WTC11 (cell line): ENCODE data around the gene WFDC2. TPM values are rescaled to one million over a fixed set of nuclear protein-coding genes. Genes with fewer than 3 reads are reported as not detected.

Experiments used
- ATAC-seq: fragments of 200-7000 bp; cut with Tn5 transposase; 2 replicates; pipeline ENCODE4 v1.10.0; 2021; ENCODE audit warnings: mild to moderate bottlenecking, moderate library complexity
- CTCF ChIA-PET: fragments of 300-600 bp; sonication (Branson Sonifier 250); formaldehyde crosslinking; loops from one replicate; lab custom pipeline; 2021; ENCODE audit warnings: antibody characterized with exemption; lab: Charles Lee
- POLR2A ChIA-PET: fragments of 350-600 bp; sonication (Branson Sonifier 250); formaldehyde crosslinking; loops from one replicate; lab custom pipeline; 2021; ENCODE audit warnings: antibody characterized with exemption; lab: Charles Lee
- DNase-seq: peaks from one replicate; pipeline ENCODE4 v3.0.0; 2021; ENCODE audit warnings: low spot score
- H3K27ac Mint-ChIP-seq: 2 replicates; pipeline ENCODE4 v1.8.0; 2021; ENCODE audit warnings: mixed read lengths
- H3K27me3 Mint-ChIP-seq: 2 replicates; pipeline ENCODE4 v1.8.0; 2021; ENCODE audit warnings: low read depth, mild to moderate bottlenecking, moderate library complexity, mixed read lengths
- H3K36me3 Mint-ChIP-seq: 2 replicates; pipeline ENCODE4 v1.8.0; 2021; ENCODE audit warnings: mixed read lengths
- H3K4me1 Mint-ChIP-seq: 2 replicates; pipeline ENCODE4 v1.8.0; 2022; ENCODE audit warnings: mixed read lengths
- H3K4me3 Mint-ChIP-seq: 2 replicates; pipeline ENCODE4 v1.8.0; 2021; ENCODE audit warnings: mild to moderate bottlenecking, moderate library complexity, mixed read lengths
- H3K9me3 Mint-ChIP-seq: 2 replicates; pipeline ENCODE4 v1.8.0; 2021; ENCODE audit warnings: mixed read lengths
- ATF1 ChIP-seq: sonication (generic); formaldehyde crosslinking; IDR thresholded peaks from 2 replicates; pipeline ENCODE4 v1.8.1; 2023; ENCODE audit warnings: mild to moderate bottlenecking, moderate library complexity, missing genetic modification reagents
- CBFB ChIP-seq: sonication (generic); formaldehyde crosslinking; IDR thresholded peaks from 2 replicates; pipeline ENCODE4 v1.8.1; 2022; ENCODE audit warnings: mild to moderate bottlenecking, low read depth, missing genetic modification reagents
- FOXJ3 ChIP-seq: sonication (generic); formaldehyde crosslinking; IDR thresholded peaks from 2 replicates; pipeline ENCODE4 v1.9.0; 2021; ENCODE audit warnings: missing genetic modification reagents, mild to moderate bottlenecking, borderline replicate concordance
- GRHL2 ChIP-seq: fragments of 250-450 bp; sonication (Bioruptor Pico); IDR thresholded peaks from 2 replicates; pipeline ENCODE4 v1.8.0; 2022; ENCODE audit warnings: mild to moderate bottlenecking, moderate library complexity; ENCODE audit not compliant: insufficient replicate concordance, severe bottlenecking
- HMGA2 ChIP-seq: fragments of 250-450 bp; sonication (Bioruptor Pico); IDR thresholded peaks from 2 replicates; pipeline ENCODE4 v1.4.0; 2021; ENCODE audit warnings: mild to moderate bottlenecking, moderate library complexity
- JUN ChIP-seq: sonication (generic); formaldehyde crosslinking; IDR thresholded peaks from 2 replicates; pipeline ENCODE4 v1.8.0; 2023; ENCODE audit warnings: mild to moderate bottlenecking, missing genetic modification reagents
- MXD4 ChIP-seq: fragments of 250-450 bp; sonication (Bioruptor Pico); IDR thresholded peaks from 2 replicates; pipeline ENCODE4 v1.8.0; 2021; ENCODE audit warnings: mild to moderate bottlenecking, moderate library complexity, borderline replicate concordance
- MYBL2 ChIP-seq: sonication (generic); formaldehyde crosslinking; IDR thresholded peaks from 2 replicates; pipeline ENCODE4 v1.8.1; 2023; ENCODE audit warnings: mild to moderate bottlenecking, moderate library complexity, missing genetic modification reagents
- SOX15 ChIP-seq: fragments of 250-450 bp; sonication (Bioruptor Pico); IDR thresholded peaks from 2 replicates; pipeline ENCODE4 v1.9.0; 2021; ENCODE audit warnings: mild to moderate bottlenecking
- ZNF138 ChIP-seq: sonication (generic); formaldehyde crosslinking; conservative IDR thresholded peaks from 2 replicates; pipeline ENCODE4 v1.8.1; 2022; ENCODE audit warnings: mild to moderate bottlenecking, moderate library complexity, missing genetic modification reagents
- ZNF219 ChIP-seq: sonication (generic); formaldehyde crosslinking; IDR thresholded peaks from 2 replicates; pipeline ENCODE4 v1.8.0; 2023; ENCODE audit warnings: missing genetic modification reagents, mild to moderate bottlenecking, borderline replicate concordance
- ZNF232 ChIP-seq: sonication (generic); formaldehyde crosslinking; IDR thresholded peaks from 2 replicates; pipeline ENCODE4 v1.8.0; 2022; ENCODE audit warnings: mild to moderate bottlenecking, missing genetic modification reagents
- ZNF671 ChIP-seq: fragments of 250-450 bp; sonication (Bioruptor Pico); IDR thresholded peaks from 2 replicates; pipeline ENCODE4 v1.8.0; 2021; ENCODE audit warnings: mild to moderate bottlenecking
- total RNA-seq: library from RNA; stranded (reverse); gene quantifications from 3 replicates; pipeline ENCODE4 v1.2.3, GENCODE V29; 2021
- TF ChIP-seq, protein P1 (sequence below): sonication (generic); formaldehyde crosslinking; IDR thresholded peaks from 2 replicates; pipeline ENCODE4 v1.8.1; 2023; ENCODE audit warnings: mild to moderate bottlenecking, missing genetic modification reagents, borderline replicate concordance
- TF ChIP-seq, protein P2 (sequence below): fragments of 200-600 bp; IDR thresholded peaks from 2 replicates; pipeline ENCODE4 v1.8.0; 2022; ENCODE audit warnings: antibody characterized with exemption
- TF ChIP-seq, protein P3 (sequence below): sonication (generic); formaldehyde crosslinking; IDR thresholded peaks from 2 replicates; pipeline ENCODE4 v1.8.0; 2022; ENCODE audit warnings: mild to moderate bottlenecking, missing genetic modification reagents
- TF ChIP-seq, protein P4 (sequence below): fragments of 250-450 bp; sonication (Bioruptor Pico); IDR thresholded peaks from 2 replicates; pipeline ENCODE4 v1.9.0; 2021; ENCODE audit warnings: moderate library complexity, mild to moderate bottlenecking, inconsistent platforms, borderline replicate concordance
- TF ChIP-seq, protein P5 (sequence below): sonication (generic); formaldehyde crosslinking; IDR thresholded peaks from 2 replicates; pipeline ENCODE4 v1.8.1; 2023; ENCODE audit warnings: mild to moderate bottlenecking, missing genetic modification reagents, moderate library complexity
- TF ChIP-seq, protein P6 (sequence below): fragments of 250-450 bp; sonication (Bioruptor Pico); IDR thresholded peaks from 2 replicates; pipeline ENCODE4 v1.8.0; 2021; ENCODE audit warnings: mild to moderate bottlenecking

Gene WFDC2
- total RNA-seq, 1 experiment from 2014 or later, result 76.4 TPM

DNA sequence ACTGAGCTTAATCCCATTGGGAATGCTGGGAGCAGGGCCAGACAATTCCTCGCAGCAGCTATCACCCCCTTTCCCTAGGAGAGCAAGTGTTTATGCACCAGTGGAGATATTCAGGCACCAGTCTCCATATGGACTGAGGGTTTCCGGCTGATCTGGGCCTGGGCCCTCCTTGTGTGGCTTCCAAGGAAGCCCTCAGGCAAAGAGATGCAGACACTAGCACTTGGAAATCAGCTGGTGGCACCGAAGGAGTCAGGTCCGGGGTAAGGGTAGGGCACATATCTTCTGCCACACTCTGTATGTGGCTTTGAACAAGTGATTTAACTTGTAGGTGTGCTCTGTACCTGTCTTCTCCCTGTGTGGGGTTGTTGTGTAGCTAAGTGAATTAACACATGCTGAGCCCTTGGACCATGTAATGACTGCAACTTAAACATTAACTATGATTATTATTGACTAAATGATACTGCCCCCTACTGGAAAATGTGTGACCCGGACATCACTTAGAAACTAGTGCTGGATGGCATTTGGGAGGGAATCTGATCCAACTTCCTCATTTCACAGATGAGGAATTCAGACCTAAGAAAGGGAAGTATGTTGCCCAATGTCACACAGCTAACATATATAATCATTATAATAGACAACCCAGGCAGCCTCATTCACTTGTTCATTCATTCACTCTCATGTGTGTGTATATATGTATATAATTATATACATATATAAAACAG lies 19.3 kb upstream of the WFDC2 start:
- Mint-ChIP-seq H3K4me3 (no peak overlapping the region), H3K4me1 (peaks cover 3% of the 10 kb centered on the region; the same call in 1 of the 2 replicates), H3K9me3 (no peaks in the 10 kb centered on the region), H3K36me3 (no peaks in the 10 kb centered on the region), H3K27me3 (peaks cover 3% of the 10 kb centered on the region; the same call in 1 of the 2 replicates), H3K27ac (no peak overlapping the region)
- TF ChIP-seq, protein P1, sequence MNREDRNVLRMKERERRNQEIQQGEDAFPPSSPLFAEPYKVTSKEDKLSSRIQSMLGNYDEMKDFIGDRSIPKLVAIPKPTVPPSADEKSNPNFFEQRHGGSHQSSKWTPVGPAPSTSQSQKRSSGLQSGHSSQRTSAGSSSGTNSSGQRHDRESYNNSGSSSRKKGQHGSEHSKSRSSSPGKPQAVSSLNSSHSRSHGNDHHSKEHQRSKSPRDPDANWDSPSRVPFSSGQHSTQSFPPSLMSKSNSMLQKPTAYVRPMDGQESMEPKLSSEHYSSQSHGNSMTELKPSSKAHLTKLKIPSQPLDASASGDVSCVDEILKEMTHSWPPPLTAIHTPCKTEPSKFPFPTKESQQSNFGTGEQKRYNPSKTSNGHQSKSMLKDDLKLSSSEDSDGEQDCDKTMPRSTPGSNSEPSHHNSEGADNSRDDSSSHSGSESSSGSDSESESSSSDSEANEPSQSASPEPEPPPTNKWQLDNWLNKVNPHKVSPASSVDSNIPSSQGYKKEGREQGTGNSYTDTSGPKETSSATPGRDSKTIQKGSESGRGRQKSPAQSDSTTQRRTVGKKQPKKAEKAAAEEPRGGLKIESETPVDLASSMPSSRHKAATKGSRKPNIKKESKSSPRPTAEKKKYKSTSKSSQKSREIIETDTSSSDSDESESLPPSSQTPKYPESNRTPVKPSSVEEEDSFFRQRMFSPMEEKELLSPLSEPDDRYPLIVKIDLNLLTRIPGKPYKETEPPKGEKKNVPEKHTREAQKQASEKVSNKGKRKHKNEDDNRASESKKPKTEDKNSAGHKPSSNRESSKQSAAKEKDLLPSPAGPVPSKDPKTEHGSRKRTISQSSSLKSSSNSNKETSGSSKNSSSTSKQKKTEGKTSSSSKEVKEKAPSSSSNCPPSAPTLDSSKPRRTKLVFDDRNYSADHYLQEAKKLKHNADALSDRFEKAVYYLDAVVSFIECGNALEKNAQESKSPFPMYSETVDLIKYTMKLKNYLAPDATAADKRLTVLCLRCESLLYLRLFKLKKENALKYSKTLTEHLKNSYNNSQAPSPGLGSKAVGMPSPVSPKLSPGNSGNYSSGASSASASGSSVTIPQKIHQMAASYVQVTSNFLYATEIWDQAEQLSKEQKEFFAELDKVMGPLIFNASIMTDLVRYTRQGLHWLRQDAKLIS, result no peak
- TF ChIP-seq, protein P2, sequence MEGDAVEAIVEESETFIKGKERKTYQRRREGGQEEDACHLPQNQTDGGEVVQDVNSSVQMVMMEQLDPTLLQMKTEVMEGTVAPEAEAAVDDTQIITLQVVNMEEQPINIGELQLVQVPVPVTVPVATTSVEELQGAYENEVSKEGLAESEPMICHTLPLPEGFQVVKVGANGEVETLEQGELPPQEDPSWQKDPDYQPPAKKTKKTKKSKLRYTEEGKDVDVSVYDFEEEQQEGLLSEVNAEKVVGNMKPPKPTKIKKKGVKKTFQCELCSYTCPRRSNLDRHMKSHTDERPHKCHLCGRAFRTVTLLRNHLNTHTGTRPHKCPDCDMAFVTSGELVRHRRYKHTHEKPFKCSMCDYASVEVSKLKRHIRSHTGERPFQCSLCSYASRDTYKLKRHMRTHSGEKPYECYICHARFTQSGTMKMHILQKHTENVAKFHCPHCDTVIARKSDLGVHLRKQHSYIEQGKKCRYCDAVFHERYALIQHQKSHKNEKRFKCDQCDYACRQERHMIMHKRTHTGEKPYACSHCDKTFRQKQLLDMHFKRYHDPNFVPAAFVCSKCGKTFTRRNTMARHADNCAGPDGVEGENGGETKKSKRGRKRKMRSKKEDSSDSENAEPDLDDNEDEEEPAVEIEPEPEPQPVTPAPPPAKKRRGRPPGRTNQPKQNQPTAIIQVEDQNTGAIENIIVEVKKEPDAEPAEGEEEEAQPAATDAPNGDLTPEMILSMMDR, result peak; percentile 70
- peak; percentile 43; the same call in 1 of the 2 replicates for TF ChIP-seq HMGA2 (CRISPR knock-in tag)
- ATAC-seq (peak; percentile 59), DNase-seq (no peak)
- ChIA-PET CTCF (interaction anchor here (0.7 to 8.1 kb wide), 33 partner anchors 8 to 321 kb away, joined by 3 to 67 read pairs (median 5); partner anchors contain the start of genes MATN4, PIGT, SYS1 and WFDC2), POLR2A (interaction anchor here (0.7 kb wide), 1 partner anchor 13 kb away, joined by 3 read pairs; no protein-coding TSS in a partner anchor)

DNA sequence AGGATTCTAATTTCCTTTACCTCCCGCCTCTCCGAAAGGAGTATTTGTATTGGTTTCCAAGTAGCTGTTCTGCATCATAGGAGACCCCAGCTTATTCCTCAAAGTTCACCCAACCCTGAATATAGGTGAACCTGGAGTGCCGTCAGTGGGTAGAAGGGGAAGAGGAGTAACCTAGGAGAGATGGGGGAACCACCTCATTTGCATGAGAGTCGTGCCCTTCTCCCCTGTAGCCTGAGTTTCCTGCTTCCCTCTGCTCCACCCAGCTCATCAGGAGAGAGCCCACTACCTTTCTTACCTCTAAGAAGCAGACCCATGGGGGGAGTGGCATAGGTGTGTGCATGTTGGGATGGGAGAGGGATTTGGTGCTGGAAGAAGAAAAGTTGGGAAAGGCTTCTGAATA lies 17.3 kb upstream of the WFDC2 start:
- H3K4me1 Mint-ChIP-seq, result peaks cover 3% of the 10 kb centered on the region; the same call in 1 of the 2 replicates
- DNase-seq (no peak), ATAC-seq (peak; percentile 34)
- POLR2A ChIA-PET, result interaction anchor here (1.4 kb wide), 1 partner anchor 51 kb away, joined by 4 read pairs; no protein-coding TSS in a partner anchor
- TF ChIP-seq ZNF138 (CRISPR knock-in tag), result no peak
- TF ChIP-seq, protein P3, sequence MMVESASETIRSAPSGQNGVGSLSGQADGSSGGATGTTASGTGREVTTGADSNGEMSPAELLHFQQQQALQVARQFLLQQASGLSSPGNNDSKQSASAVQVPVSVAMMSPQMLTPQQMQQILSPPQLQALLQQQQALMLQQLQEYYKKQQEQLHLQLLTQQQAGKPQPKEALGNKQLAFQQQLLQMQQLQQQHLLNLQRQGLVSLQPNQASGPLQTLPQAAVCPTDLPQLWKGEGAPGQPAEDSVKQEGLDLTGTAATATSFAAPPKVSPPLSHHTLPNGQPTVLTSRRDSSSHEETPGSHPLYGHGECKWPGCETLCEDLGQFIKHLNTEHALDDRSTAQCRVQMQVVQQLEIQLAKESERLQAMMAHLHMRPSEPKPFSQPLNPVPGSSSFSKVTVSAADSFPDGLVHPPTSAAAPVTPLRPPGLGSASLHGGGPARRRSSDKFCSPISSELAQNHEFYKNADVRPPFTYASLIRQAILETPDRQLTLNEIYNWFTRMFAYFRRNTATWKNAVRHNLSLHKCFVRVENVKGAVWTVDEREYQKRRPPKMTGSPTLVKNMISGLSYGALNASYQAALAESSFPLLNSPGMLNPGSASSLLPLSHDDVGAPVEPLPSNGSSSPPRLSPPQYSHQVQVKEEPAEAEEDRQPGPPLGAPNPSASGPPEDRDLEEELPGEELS (CRISPR knock-in tag), result no peak
- no peak for TF ChIP-seq FOXJ3 (CRISPR knock-in tag)
- no peak for TF ChIP-seq JUN (CRISPR knock-in tag)
- no peak for TF ChIP-seq ATF1 (CRISPR knock-in tag)
- no peak for TF ChIP-seq ZNF232 (CRISPR knock-in tag)
- TF ChIP-seq, protein P4, sequence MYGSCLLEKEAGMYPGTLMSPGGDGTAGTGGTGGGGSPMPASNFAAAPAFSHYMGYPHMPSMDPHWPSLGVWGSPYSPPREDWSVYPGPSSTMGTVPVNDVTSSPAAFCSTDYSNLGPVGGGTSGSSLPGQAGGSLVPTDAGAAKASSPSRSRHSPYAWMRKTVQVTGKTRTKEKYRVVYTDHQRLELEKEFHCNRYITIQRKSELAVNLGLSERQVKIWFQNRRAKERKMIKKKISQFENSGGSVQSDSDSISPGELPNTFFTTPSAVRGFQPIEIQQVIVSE (CRISPR knock-in tag), result no peak
- TF ChIP-seq CBFB (CRISPR knock-in tag), result no peak
- TF ChIP-seq, protein P5, sequence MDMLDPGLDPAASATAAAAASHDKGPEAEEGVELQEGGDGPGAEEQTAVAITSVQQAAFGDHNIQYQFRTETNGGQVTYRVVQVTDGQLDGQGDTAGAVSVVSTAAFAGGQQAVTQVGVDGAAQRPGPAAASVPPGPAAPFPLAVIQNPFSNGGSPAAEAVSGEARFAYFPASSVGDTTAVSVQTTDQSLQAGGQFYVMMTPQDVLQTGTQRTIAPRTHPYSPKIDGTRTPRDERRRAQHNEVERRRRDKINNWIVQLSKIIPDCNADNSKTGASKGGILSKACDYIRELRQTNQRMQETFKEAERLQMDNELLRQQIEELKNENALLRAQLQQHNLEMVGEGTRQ, result no peak
- TF ChIP-seq GRHL2 (CRISPR knock-in tag), result no peak
- TF ChIP-seq, protein P6, sequence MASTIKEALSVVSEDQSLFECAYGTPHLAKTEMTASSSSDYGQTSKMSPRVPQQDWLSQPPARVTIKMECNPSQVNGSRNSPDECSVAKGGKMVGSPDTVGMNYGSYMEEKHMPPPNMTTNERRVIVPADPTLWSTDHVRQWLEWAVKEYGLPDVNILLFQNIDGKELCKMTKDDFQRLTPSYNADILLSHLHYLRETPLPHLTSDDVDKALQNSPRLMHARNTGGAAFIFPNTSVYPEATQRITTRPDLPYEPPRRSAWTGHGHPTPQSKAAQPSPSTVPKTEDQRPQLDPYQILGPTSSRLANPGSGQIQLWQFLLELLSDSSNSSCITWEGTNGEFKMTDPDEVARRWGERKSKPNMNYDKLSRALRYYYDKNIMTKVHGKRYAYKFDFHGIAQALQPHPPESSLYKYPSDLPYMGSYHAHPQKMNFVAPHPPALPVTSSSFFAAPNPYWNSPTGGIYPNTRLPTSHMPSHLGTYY (CRISPR knock-in tag), result no peak
- no peak for TF ChIP-seq ZNF671
- TF ChIP-seq, protein P2, result no peak
- TF ChIP-seq MXD4, result no peak
- no peak for TF ChIP-seq ZNF219 (CRISPR knock-in tag)
- TF ChIP-seq SOX15 (CRISPR knock-in tag), result no peak
- no peak for TF ChIP-seq MYBL2 (CRISPR knock-in tag)
- TF ChIP-seq, all 79 proteins: peak for 0
- Mint-ChIP-seq H3K4me3 (no peak overlapping the region), H3K36me3 (no peaks in the 10 kb centered on the region), H3K9me3 (no peaks in the 10 kb centered on the region), H3K27ac (no peak overlapping the region), H3K27me3 (peaks cover 3% of the 10 kb centered on the region; the same call in 1 of the 2 replicates)
- CTCF ChIA-PET, result interaction anchor here (0.5 to 8.1 kb wide), 15 partner anchors 11 to 398 kb away, joined by 4 to 67 read pairs (median 10); partner anchors contain the start of genes SYS1 and WFDC2
